HL-60 (cell line): ENCODE results near the gene C8G.

ENCODE experiments used
- GABPA ChIP-seq: IDR thresholded peaks from 2 replicates; pipeline ENCODE4 v1.6.1; 2012; ENCODE audit warnings: low read depth
- POLR2AphosphoS5 ChIP-seq: IDR thresholded peaks from 2 replicates; pipeline ENCODE4 v1.6.1; 2012; ENCODE audit warnings: low read depth
- SPI1 ChIP-seq: IDR thresholded peaks from 2 replicates; pipeline ENCODE4 v1.6.1; 2012; ENCODE audit warnings: low read depth, mild to moderate bottlenecking, borderline replicate concordance
- TF ChIP-seq, protein P1 (sequence below): IDR thresholded peaks from one replicate; pipeline ENCODE4 v1.5.1; 2011; ENCODE audit warnings: low read length, control low read depth, inconsistent platforms; ENCODE audit not compliant: insufficient read depth
- TF ChIP-seq, protein P2 (sequence below): IDR thresholded peaks from 2 replicates; pipeline ENCODE4 v1.6.1; 2012; ENCODE audit warnings: low read depth; ENCODE audit not compliant: insufficient replicate concordance

DNA sequence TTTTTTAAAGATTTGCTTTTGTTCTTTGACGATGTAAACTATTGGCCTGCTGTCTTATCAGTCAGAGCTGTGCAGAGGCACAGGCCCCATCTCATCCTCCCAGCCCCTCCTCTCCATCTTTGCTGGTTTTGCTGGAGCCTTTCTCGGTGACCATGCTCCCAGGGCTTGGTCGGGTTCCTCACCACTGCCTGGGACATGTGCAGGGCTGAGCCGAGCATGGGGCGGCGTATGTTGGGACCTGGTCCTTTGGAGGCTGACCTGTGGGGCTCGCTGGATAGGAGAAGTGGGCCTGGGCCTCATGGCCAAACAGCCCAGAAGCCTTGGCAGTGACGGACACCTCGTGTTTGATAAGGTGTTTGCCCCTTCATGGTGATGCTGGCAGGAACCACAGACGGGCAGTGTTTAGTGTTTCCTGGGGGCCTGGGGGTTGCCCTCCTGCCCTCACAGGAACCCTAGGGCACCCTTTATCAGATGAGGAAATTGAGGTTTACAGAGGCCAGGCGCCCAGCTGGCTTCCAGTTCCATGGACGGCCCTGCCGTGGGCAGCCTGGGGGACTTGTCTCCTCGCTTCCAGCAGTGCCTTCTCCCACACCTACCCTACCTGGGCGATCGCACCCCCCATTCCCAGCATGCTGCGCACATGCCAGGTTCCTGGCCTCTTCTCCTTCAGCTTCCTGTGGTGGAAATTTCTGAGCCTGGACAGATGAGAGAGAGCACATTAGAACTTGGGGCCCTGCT, 31.2 kb upstream of the C8G start:
- TF ChIP-seq, protein P1, sequence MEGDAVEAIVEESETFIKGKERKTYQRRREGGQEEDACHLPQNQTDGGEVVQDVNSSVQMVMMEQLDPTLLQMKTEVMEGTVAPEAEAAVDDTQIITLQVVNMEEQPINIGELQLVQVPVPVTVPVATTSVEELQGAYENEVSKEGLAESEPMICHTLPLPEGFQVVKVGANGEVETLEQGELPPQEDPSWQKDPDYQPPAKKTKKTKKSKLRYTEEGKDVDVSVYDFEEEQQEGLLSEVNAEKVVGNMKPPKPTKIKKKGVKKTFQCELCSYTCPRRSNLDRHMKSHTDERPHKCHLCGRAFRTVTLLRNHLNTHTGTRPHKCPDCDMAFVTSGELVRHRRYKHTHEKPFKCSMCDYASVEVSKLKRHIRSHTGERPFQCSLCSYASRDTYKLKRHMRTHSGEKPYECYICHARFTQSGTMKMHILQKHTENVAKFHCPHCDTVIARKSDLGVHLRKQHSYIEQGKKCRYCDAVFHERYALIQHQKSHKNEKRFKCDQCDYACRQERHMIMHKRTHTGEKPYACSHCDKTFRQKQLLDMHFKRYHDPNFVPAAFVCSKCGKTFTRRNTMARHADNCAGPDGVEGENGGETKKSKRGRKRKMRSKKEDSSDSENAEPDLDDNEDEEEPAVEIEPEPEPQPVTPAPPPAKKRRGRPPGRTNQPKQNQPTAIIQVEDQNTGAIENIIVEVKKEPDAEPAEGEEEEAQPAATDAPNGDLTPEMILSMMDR, result no peak
- TF ChIP-seq, protein P2, sequence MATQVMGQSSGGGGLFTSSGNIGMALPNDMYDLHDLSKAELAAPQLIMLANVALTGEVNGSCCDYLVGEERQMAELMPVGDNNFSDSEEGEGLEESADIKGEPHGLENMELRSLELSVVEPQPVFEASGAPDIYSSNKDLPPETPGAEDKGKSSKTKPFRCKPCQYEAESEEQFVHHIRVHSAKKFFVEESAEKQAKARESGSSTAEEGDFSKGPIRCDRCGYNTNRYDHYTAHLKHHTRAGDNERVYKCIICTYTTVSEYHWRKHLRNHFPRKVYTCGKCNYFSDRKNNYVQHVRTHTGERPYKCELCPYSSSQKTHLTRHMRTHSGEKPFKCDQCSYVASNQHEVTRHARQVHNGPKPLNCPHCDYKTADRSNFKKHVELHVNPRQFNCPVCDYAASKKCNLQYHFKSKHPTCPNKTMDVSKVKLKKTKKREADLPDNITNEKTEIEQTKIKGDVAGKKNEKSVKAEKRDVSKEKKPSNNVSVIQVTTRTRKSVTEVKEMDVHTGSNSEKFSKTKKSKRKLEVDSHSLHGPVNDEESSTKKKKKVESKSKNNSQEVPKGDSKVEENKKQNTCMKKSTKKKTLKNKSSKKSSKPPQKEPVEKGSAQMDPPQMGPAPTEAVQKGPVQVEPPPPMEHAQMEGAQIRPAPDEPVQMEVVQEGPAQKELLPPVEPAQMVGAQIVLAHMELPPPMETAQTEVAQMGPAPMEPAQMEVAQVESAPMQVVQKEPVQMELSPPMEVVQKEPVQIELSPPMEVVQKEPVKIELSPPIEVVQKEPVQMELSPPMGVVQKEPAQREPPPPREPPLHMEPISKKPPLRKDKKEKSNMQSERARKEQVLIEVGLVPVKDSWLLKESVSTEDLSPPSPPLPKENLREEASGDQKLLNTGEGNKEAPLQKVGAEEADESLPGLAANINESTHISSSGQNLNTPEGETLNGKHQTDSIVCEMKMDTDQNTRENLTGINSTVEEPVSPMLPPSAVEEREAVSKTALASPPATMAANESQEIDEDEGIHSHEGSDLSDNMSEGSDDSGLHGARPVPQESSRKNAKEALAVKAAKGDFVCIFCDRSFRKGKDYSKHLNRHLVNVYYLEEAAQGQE, result no peak
- TF ChIP-seq POLR2AphosphoS5 (no peak), SPI1 (no peak), GABPA (no peak)
